ENCODE data around the gene NPSR1.
"Not testable (repeated sequence)": the region's sequence is repeated elsewhere in the genome, so short reads cannot be mapped to it uniquely, and the experiment has no call there.

The NPSR1 gene, protein sequence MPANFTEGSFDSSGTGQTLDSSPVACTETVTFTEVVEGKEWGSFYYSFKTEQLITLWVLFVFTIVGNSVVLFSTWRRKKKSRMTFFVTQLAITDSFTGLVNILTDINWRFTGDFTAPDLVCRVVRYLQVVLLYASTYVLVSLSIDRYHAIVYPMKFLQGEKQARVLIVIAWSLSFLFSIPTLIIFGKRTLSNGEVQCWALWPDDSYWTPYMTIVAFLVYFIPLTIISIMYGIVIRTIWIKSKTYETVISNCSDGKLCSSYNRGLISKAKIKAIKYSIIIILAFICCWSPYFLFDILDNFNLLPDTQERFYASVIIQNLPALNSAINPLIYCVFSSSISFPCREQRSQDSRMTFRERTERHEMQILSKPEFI

DNA sequence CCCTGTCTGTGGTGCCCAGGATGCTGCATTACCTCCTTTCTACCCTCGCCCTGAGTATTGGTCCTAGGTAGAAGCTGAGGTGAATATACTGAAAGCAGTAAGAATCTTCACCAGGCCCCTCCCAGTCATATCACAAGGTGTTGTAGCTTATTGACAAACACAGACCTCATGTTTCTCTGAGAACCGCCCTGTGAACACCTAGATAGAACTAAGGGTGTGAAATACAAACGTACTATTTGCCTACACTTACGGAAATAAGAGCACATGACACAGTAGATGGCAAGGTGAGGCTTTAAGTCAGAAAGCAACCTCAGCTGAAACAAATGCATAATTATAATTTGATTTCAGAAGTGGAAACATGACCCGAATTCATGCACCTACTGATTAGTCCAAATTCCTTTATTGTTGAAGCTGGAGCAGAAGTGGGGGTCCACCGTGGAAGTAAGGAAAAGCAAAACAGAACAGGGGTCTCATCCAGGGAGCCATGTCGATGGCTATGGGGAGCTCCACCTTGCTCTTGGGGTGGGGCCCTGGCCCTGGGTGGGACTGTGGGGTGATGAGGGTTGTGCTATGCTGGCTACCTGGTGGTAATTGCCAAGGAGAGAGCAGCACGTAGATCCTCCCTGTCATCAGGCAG lies at the start of gene NPSR1:
Gene NPSR1 (plus strand): TSS at position 587 of the 637 bp plus-strand sequence. CDS start 195 bp downstream, outside the sequence.
- DNase-seq = no peak

DNA sequence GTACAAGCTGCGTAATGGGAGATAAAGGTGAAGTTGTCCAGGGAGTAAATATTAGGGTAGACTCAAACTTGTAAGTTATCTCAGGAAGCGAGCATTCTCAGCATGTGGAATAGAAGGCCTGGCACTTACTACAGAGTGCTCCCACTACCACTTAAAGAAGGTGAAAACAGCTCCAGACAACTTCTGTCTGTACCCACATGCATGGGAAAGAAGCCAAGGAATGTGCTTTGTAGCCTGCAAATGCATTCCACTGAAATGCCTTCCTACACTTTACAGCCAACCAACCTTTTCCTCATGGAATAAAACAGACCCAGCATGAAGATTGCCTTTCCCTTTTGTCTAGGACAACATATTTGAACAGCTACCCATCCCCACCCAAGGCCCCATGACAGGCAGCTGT lies 45.4 kb upstream of the NPSR1 start:
- DNase-seq = no peak

DNA sequence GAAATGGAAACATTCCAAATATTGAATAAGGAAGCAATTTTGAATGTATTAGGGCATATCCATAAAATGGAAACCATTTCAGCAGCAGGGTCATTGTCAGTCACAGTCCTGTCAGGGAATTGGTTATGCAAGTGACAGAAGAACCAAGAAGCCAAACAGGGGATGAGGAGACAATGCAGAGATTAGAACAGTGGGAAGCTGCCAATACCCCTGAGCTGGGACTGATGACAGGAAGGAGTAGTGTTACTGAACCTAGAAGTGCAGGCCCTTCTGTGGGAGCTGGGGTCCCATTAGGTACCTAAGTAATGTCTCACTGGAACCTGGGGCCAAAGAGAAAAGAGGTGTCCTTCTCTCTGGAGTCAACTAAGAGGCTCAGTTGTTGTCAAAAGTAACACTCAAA lies 37.6 kb upstream of the NPSR1 start:
- no peak for DNase-seq

DNA sequence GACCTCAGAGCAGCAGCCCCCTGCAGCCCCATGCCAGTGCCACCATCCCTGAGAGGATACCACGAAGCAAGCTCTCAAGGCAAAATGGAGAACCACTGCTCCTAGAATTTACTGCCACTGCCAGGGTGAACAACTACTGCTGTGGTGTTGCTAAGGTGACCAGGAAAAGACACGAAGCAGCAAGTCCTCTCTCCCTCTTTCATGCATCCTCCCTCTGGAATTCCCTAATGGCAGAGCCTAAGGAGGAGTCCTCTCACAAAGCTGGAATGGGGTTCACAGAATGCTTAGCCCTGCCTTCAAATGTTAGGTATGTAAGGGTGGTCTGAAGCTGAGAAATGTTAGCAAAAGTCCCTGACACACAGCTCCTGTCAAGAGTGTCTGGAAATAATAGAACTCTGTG lies 35.8 kb upstream of the NPSR1 start:
- DNase-seq = no peak

DNA sequence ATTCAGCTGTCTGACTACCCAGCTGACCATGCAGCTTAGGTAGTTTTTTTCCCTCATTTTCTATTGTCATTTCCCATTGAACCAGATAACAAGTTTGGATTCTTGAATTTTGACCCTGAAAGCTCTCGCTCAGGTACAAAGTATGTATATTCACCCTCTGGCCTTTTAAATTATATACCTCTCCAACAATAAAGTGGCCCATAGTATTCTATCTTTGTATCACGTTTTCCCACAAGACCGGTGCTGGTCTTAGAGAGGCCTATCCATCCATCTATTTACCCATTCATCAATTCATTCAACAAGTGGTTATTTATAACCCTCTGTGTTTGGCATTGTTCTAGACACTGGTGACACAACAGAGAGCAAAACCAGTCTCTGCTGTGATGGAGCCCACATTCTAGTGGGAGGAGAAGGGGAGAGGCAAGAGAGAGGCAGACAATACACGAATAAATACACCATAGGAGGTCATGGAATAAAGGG lies 35.2 kb upstream of the NPSR1 start:
- DNase-seq = peak; percentile 31

DNA sequence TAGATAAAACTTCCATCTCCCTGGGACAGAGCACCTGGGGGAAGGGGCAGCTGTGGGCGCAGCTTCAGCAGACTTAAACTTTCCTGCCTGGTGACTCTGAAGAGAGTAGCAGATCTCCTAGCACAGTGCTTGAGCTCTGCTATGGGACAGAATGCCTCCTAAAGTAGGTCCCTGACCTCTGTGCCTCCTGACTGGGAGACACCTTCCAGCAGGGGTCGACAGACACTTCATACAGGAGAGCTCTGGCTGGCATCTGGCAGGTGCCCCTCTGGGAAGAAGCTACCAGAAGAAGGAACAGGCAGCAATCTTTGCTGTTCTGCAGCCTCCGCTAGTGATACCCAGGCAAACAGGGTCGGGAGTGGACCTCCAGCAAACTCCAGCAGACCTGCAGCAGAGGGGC lies 29.4 kb upstream of the NPSR1 start:
- not testable (repeated sequence) for DNase-seq

DNA sequence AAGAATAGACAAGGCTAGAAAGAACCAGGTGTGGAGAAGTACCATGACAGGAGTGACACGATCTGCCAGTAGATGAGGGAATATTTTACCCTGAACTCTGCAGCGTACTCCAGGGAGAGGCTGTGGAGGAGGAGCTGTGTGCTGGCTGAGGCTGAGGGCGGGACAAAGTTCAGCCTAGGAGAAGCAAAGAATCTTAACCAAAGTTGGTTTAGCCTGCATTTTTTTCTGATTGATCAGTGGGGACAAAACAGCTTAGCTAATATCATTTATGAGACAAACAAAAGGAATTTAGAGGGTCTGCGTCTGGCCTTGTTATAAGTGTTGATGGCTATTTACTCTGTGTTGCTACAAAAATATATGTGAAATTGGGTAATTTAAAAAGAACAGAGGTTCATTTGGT lies 5.2 kb upstream of the NPSR1 start:
- DNase-seq = no peak

DNA sequence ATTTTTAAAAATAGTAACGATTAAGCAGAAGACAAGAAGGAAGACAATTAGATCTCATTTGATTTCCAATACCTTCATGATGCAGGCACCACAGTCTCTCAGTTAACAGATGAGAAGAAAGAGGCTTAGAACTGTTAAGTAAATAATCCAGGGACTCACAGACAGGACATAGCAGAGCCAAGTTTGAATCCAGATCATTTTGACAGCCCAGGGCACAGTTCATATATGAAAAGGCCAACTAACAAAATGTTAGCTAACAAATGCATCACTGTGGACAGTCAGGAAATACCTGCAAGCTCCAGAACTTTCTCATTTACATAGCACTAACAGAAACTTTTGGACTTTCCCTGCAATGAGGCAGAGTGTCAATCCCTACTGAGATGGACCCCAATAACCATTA lies 4.2 kb upstream of the NPSR1 start:
- no peak for DNase-seq

DNA sequence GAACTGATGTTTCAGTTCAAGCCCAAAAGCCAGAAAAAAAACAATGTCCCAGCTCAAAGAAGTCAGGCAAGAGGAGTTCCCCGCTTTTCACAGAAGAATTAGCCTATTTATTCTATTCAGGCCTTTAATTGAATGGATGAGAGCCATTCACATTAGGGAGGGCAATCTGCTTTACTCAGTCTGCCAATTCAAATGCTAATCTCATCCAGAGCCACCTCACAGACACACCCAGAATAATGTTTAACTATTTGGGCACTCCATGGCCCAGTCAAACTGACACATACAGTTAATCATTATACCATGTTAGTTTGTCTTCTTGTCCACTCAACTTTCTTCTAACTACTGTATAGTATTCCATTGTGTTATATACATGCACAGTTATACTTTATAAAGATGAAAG lies 2.6 kb upstream of the NPSR1 start:
- no peak for DNase-seq

DNA sequence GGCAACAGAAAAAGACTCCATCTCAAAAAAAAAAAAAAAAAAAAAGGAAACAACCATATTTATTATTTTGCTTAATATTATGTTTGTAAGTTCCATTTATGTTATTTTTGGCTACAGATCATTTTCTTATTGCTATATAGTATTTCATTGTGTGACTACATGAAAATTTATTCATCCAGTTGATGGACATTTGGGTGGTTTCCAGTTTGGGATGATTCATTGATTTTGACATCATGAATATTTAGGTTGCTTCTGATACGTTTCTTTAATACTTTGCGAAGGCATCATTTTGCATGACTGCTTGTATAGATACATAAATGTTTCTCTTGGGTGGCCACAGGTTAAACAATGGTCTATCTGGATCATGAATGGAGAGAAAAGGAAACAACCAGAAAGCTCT lies 2.0 kb upstream of the NPSR1 start:
- DNase-seq = no peak

DNA sequence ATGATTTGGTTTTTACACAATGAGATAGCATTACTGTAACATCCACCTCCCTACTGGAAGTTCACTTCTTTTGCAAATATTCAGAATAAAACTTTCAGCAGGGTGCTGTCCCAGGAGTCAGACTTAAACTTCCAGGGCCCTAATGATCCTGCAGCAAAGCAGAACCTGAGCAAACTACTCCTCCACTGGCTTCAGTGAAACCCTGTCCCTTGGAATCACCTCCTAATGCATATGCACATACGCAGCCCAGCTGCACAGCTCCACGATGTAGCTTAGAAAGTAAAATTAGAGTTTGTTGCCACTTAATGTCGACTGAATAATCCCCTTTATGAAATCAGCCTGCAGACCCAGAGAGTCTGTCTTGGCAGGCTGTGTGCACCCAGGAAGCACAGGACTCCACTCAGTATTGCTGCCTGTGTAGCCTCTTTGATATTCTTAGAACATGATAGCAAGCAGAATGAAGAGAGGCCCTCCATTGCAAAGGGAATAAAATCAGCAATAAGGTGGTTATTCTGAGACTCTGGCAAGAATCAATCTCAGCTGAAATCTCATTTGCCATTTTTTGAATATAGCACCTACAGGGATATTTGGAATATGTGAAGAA lies 1.6 kb downstream of the NPSR1 start:
- no peak for DNase-seq

DNA sequence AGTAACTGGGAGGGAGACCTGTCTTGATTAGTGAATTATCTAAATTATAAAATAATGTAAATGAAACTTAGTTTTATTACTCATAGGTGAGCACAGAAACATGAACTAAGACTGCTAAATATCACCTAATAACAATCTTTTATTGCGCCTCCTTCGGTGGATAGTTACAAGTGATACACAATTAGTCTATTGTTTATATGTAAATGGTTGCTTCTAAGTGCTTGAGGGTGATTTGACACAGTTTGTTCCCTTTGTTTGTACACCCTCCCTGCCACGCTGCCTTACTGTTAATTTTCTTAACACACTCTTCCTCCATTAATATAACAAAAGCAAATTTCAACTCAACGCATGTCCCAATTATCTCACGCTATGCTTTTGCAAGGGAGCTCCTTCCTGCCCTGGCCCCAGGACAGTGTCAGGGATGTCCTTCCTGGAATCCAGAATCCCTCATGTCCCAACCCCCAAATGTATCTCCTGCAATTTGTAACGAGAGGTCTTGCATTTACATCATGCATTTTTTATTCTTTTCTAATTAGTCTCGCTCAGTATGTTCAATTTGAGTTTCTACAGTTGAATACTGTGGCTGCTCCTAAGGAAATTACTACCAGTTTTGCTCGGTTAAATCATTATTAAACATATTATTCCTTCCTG lies 4.2 kb downstream of the NPSR1 start:
- DNase-seq = no peak

DNA sequence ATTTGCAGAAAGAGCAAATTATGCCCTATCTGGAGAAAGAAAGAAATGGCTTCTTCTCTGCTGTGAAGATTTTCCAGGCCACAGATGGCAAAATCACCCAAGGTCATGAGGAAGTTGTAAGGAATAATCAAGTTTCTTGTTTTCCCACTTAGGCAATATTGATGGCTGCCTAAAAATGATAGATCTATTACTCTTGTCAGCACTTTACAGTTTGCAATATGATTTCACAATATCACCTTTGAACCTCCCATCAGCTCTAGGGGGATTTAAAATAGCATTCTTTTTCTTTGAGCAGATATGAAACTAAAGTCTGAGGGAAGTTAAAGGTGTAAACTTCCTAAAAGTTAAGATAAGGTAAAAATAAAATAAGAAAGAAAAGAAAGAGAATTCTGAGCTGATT lies 6.7 kb downstream of the NPSR1 start:
- no peak for DNase-seq

DNA sequence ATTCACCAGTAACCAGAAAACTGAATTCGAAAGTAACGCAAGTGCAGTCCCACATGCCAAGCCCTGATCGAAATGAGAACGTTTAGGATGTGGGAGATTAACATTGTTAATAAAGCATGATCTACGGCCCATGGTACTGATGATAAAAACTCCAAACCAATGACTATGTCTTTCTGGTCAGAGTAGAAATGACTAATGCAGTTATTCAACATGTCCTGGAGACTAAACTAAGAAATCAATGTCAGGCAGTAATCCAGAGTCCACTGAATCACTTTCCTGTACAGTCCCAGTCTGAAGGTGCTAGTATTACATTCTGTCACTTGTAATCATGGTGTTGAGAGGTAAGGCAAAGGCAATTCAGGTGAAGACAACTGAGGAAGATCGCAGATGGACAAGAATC lies 14.4 kb downstream of the NPSR1 start:
- no peak for DNase-seq

DNA sequence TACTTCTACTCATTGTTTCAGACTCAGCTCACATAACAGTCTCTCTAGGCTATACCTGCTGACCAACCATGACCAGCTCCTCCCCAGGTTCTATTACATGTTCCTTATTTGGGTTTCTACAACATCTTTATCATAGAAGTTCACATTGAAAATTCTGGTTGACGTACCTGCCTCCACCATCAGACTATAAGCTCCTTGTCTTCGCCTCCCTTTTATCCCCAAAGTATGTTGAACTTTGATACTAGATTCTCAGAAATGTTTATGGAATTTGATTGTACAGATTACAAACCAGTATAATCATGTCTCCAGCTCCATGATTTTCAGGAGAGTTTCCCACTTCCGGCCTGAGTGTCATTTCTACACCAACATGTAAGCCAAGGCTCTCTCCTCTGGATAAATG lies 15.0 kb downstream of the NPSR1 start:
- DNase-seq = no peak

DNA sequence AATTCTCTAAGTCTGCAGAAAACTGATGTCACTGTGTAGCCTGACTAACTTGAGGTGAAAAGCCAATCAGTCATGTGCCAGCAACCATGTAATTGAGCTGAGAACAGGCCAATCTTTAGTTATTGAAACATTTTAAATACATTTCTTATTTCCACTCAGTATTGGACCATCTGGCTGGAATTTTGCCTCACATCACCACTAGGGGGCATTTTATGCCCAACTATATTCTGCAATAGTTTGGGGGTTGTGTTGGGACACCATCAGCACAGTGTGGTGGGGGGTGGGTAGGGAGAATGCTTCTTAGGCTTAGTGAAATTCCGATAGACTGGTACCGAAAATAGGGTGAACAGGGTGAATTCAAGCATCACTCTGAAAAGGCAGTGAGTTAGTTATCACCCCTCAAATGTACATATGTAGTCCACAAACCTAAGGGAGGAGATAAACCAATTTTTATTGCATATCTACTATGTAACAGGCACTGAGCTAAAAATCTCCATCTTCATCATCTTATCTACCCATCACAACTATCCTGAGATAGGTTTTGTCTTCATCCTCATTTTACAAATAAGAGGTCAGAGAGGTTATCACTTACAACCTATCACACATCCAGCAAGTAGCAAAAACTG lies 17.8 kb downstream of the NPSR1 start:
- DNase-seq = no peak

DNA sequence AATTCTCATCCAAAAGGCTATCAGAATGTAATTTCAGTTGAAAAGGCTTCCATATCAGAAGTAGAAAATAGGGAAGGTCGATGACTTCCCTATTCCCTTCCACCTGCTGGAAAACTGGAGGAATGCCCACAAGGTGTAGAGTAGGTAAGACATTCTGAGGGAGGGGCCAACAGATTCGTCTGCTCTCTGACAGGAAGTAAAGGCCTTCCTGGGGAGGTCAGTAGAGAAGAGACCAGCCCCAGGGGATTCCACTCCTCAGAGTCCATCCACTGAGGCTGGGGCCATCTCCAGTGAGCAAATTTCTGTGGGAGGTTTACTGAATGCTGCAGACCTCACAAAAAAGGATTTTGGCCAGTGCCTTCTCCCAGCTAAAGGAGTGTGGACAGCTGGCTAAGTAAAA lies 19.5 kb downstream of the NPSR1 start:
- no peak for DNase-seq

DNA sequence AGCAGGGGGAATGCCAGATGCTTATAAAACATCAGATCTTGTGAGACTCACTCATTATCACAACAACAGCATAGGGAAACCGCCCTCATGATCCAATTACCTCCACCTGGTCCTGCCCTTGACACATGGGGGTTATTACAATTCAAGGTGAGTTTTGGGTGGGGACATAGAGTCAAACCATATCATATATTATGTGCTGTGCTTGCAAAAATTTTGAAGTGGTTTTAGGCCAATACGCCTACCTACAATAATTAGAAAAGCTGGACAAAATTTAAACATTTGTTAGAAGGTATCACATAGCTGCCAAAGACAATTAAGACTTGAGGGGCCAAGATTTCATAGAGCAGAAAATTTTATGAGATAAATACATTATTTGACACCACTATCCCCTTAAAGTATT lies 29.5 kb downstream of the NPSR1 start:
- no peak for DNase-seq

DNA sequence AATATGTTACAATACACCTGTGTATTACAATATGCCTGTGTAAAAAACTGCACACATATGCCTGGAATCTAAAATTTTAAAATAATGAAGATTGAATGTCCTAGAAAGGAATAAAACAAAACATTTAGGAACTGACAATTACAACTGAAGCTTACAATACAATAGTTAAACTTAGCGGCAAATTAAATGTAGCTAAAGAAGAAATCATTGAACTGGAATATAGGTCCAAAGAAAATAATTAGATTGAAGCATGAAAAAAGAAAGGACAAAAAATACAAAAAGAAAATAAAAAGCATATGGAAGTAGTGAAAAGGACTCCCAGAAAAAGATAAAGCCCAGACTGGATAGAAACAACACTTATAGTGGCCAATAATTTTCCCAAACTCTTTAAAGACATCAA lies 38.4 kb downstream of the NPSR1 start:
- no peak for DNase-seq

DNA sequence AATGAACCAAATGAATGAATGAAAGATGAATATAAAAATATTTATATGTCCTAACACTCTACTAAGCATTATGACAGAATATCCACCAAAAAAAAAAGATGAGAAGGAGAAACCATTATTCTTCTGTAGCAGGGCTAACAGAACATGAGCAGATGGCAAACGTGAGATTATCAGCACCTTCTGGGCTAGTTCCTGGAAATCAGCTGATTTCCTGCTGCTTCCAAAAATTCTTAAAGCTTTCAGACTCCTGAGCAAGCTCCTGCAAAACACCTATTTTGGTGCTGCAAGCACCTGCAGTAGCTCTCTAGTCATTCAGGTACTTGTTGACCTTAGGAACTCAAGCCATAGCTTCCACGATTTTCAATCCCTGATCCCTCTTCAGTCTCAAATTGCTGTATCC lies 51.8 kb downstream of the NPSR1 start:
- DNase-seq = no peak

DNA sequence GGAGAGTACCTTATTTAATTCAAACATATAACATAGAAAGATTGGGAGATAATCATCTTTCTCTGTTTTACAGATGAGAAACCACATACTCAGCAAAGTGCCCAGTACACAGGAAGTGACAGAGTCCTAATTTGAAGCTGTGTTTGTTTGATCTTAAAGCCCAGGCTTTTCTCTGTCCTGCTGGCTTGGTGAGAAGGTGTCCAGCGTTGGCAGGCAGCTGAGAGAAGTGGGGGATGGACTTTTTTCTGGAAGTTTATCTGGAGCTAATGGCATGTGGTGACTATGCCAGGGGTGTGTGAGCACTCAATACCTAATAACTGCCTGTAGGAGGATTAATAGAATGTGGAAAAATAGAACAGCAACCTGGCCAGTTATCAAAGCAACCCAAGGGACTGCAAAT lies 60.8 kb downstream of the NPSR1 start:
- DNase-seq = no peak

DNA sequence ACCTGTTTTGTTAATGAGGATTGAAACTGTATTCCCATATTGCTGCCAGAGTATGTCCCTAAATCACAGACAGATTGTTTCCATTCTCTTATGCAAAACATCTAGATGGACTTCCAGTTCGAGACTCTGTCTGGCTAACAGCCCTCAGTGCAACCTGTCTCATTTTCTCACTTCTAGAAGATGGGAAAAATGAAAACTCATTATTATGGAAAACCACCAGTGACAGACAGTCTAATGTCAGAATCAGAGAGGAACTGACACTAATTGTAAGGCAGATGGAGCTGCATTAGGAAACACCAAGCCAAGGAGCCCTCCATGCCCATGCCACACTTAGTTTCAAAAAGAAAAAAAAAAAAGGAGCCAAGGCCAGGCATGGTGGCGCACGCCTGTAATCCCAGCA lies 61.6 kb downstream of the NPSR1 start:
- DNase-seq = no peak

DNA sequence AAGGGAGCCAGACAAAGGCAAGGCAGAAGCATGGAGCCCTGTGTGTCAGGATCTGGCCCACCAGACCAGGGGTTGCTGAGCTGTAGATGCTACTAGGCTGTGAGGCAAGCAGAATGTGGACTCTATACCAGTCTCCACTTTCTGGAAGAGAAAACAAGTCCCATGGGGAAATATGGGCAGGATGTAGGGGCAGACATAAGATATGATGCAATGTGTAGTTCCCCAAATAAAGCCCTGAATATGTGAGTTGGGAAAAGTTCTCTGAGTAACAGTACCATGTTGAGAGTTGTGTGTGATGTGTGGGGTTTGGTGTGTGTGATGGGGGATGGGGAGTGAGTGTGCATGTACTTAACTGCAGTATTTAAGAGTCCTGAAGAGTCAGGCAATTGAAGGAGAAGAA lies 62.3 kb downstream of the NPSR1 start:
- DNase-seq = no peak

Measured in NCI-H345 (cell line).